GM12892 (cell line): ENCODE measurements around the gene SERAC1.

Experiments
- POLR2A ChIP-seq: IDR thresholded peaks from 2 replicates; pipeline ENCODE4 v1.6.1; 2011; ENCODE audit warnings: low read depth, low read length, control low read depth
- POLR2AphosphoS5 ChIP-seq: IDR thresholded peaks from 2 replicates; pipeline ENCODE4 v1.6.1; 2011; ENCODE audit warnings: low read depth, low read length, control low read depth
- TAF1 ChIP-seq: IDR thresholded peaks from 2 replicates; pipeline ENCODE4 v1.6.1; 2011; ENCODE audit warnings: low read depth, mild to moderate bottlenecking, control low read depth, low read length, borderline replicate concordance

DNA sequence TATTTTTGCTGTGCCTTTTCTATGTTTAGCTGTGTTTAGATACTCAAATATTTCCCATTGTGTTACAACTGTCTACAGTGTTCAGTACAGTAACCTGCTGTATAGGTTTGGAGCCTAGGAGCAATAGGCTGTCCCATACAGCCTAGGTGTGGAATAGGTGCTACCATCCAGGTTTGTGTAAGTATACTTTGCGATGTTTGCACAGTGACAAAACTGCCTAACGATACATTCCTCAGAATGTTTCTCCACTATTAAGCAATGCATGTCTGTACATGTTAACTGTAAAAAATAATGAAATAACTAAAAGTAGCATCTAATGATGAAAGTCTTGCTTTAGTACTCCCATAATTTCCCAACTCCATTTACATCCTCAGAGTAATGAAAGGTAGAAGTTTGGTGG, 46.0 kb downstream of the SERAC1 start:
- TF ChIP-seq POLR2A, result no peak
- no peak for TF ChIP-seq TAF1
- no peak for TF ChIP-seq POLR2AphosphoS5
